Measurements from ENCODE around the gene FLT1.

FLT1 gene

DNA sequence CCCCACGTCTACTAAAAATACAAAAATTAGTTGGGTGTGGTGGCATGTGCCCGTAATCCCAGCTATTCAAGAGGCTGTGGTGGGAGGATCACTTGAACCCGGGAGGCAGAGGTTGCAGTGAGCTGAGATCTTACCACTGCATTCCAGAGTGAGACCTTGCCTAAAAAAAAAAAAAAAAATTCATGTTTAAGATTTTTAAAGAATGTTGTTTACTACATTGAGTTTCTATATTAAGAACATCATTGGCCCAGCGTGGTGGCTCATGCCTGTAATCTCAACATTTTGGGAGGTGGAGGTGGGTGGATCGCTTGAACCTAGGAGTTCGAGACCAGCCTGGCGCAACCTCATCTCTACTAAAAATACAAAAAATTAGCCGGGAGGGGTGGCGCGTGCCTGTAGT, 31.9 kb upstream of the FLT1 start:
- TF ChIP-seq, protein P1, sequence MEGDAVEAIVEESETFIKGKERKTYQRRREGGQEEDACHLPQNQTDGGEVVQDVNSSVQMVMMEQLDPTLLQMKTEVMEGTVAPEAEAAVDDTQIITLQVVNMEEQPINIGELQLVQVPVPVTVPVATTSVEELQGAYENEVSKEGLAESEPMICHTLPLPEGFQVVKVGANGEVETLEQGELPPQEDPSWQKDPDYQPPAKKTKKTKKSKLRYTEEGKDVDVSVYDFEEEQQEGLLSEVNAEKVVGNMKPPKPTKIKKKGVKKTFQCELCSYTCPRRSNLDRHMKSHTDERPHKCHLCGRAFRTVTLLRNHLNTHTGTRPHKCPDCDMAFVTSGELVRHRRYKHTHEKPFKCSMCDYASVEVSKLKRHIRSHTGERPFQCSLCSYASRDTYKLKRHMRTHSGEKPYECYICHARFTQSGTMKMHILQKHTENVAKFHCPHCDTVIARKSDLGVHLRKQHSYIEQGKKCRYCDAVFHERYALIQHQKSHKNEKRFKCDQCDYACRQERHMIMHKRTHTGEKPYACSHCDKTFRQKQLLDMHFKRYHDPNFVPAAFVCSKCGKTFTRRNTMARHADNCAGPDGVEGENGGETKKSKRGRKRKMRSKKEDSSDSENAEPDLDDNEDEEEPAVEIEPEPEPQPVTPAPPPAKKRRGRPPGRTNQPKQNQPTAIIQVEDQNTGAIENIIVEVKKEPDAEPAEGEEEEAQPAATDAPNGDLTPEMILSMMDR (IDR thresholded peaks at IDR 0.05; ENCODE audit: low read depth, low read length), result no peak
- no peak overlapping the region for H3K27ac ChIP-seq
- DNase-seq, result no peak
- no peak overlapping the region for H3K4me3 ChIP-seq (ENCODE audit: low read depth, low read length)
- H3K27me3 ChIP-seq (ENCODE audit: insufficient read depth, low read depth, severe bottlenecking), result no peaks in the 10 kb centered on the region
- H3K9me3 ChIP-seq (ENCODE audit: severe bottlenecking), result no peaks in the 10 kb centered on the region
- no peaks in the 10 kb centered on the region for H3K36me3 ChIP-seq

DNA sequence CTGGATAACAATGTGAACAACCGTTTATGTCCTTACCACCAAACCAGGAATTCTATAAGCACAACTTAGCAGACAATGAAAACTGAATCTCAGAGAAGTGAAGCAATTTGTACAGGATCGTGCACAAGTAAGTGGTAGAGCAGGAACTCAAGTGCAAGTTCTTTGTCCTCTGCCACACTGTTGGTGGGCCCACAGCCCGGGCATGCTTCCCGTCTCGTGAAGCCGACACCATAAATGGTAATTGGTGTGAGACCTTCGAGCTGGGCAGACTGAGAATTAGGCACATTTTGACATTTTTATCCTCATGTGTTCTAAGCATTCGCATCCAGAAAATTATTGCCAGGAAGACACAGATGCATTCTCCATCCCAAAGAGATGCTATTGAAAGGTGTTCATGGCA, 27.9 kb upstream of the FLT1 start:
- H3K36me3 ChIP-seq, result no peaks in the 10 kb centered on the region
- no peak for DNase-seq
- H3K9me3 ChIP-seq (ENCODE audit: severe bottlenecking), result no peaks in the 10 kb centered on the region
- H3K4me3 ChIP-seq (ENCODE audit: low read depth, low read length), result no peak overlapping the region
- TF ChIP-seq, protein P1 (IDR thresholded peaks at IDR 0.05; ENCODE audit: low read depth, low read length), result no peak
- no peaks in the 10 kb centered on the region for H3K27me3 ChIP-seq (ENCODE audit: insufficient read depth, low read depth, severe bottlenecking)
- no peak overlapping the region for H3K27ac ChIP-seq

DNA sequence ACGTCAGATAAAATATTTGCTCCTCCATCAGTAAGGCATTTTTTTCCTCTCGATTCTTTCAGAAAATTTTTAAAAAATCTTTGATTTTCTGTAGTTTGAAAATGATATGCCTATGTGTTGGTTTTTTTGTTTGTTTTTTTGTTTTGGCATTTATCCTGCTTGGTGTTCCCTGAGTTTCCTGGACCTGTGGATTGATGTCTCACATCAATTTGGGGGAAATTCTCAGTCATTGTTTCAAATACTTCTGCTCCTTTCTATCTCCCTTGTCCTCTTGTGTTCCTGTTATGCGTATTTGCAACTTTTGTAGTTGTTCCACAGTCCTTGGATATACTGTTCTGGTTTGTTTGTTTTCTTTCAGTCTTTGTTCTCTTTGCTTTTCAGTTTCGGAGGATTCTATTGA, 18.8 kb upstream of the FLT1 start:
- TF ChIP-seq, protein P1 (IDR thresholded peaks at IDR 0.05; ENCODE audit: low read depth, low read length), result no peak
- no peaks in the 10 kb centered on the region for H3K36me3 ChIP-seq
- H3K27ac ChIP-seq, result no peak overlapping the region
- no peak overlapping the region for H3K4me3 ChIP-seq (ENCODE audit: low read depth, low read length)
- DNase-seq, result no peak
- no peaks in the 10 kb centered on the region for H3K9me3 ChIP-seq (ENCODE audit: severe bottlenecking)
- no peaks in the 10 kb centered on the region for H3K27me3 ChIP-seq (ENCODE audit: insufficient read depth, low read depth, severe bottlenecking)

DNA sequence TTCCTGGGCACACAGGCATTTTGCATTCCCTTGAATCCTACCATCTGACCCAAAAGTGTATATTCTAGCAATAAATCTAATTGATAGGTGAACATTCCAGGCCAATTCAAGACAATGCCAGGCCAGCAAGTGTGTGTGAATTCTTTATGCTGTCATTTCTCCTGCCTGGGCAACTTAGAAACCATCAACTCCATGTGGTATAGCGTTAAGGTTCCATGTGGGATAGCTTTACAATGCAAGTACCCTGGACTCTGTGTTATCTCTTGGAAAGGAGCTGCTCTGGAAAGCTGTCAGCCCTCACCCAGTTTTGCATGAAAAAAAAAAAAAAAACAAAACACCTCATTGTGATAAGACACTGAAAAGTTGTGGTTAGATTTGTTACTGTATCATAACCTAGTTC, 15.6 kb upstream of the FLT1 start:
- Histone ChIP-seq H3K4me3 (ENCODE audit: low read depth, low read length) (no peak overlapping the region), H3K27me3 (ENCODE audit: insufficient read depth, low read depth, severe bottlenecking) (no peaks in the 10 kb centered on the region), H3K36me3 (no peaks in the 10 kb centered on the region), H3K27ac (no peak overlapping the region), H3K9me3 (ENCODE audit: severe bottlenecking) (no peaks in the 10 kb centered on the region)
- no peak for DNase-seq
- TF ChIP-seq, protein P1 (IDR thresholded peaks at IDR 0.05; ENCODE audit: low read depth, low read length), result no peak

DNA sequence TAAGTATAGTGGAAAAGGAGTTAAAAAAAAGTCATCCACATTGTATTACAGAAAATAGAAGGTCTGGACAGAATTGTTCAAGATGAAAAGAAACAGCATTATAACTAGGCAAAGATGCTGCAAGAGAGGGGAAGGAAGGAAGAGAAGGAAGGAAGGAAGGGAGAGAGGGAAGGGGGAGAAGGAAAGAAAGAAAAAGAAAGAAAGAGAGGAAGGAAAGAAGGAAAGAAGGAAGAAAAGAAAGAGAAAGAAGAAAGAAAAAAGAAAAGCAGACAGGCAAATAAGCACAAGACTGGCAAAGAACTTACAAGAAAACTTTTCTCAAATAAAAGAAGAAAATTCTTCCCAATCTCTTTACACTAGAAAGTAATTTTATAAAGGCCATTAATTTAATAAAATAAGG, 15.1 kb upstream of the FLT1 start:
- TF ChIP-seq, protein P1 (IDR thresholded peaks at IDR 0.05; ENCODE audit: low read depth, low read length), result no peak
- no peak for DNase-seq
- H3K9me3 ChIP-seq (ENCODE audit: severe bottlenecking), result no peaks in the 10 kb centered on the region
- no peaks in the 10 kb centered on the region for H3K36me3 ChIP-seq
- H3K27ac ChIP-seq, result no peak overlapping the region
- no peak overlapping the region for H3K4me3 ChIP-seq (ENCODE audit: low read depth, low read length)
- H3K27me3 ChIP-seq (ENCODE audit: insufficient read depth, low read depth, severe bottlenecking), result no peaks in the 10 kb centered on the region

DNA sequence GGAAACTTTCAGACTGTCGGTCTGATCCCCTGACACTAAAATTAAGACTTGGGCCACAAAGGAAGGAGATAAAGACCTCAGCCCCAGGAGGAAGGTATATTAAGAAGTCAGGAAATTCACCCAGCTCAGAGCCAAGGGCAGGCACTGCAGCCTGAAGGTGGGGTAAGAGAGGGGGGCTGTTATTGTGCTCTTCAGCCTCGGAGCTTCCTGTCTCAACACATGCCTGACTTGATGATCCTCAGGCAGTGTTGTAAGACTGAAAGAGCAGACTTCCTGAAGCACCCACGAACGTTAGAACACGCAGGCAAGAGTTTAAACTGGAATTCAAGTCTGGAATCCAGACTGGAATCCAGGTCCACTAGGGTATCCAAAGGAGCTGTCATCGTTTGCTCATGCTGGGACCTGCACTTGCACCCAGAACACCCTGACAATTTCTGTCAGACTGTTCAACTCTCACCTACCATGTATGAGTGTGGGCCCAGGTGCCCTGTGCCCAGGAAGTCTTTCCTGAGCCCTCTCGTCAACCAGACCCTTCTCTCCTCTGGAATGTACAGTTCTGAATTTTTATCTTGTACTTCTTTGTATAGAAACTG, 10.7 kb upstream of the FLT1 start:
- no peak overlapping the region for H3K27ac ChIP-seq

More for the DNA sequence above, 10.7 kb upstream of the FLT1 start:
- Histone ChIP-seq H3K36me3 (no peaks in the 10 kb centered on the region), H3K27me3 (ENCODE audit: insufficient read depth, low read depth, severe bottlenecking) (no peaks in the 10 kb centered on the region), H3K9me3 (ENCODE audit: severe bottlenecking) (no peaks in the 10 kb centered on the region), H3K4me3 (ENCODE audit: low read depth, low read length) (no peak overlapping the region)
- no peak for DNase-seq
- TF ChIP-seq, protein P1 (IDR thresholded peaks at IDR 0.05; ENCODE audit: low read depth, low read length), result no peak

All from WERI-Rb-1 (cell line).